ENCODE results near the gene ITSN2.

Gene ITSN2

DNA sequence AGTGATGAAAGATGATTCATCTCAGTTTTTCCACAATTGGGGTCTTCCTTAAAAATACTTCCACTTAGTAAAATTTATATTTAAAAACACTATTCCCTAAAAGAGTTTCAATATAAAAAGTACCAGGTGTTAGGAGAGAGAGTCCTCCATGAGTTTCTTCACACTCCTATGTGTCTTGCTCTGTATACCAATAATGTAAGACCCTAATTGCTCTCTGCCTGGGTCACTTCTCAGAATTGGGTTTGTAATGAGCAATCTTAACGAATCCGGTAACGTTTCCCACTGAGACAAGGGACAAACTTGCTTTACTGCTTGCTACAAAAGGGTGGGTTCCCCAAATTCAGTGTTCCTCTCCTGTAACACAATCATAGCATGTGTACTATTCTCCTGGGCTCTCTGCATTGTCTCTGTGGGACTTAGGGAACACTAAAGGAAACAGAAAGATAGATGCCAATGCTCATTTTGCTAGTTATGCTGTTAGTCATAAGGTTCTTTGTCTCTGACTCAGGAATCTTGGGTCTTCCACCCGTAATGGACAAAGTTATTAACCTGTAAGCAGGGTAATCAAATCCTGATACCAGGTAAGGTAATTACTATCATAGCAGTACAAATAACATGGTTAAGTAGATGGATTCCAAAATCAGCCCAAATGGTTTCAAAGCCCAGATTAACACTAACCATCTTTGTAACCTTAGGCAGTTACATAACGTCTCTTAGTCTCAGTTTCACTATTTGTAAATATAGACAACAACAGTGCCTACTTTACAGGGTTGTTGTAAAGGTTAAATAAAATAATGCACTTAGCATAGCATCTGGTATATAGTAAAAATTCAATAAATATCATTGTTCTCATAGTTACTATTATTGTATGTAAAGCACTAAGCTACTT lies 46.3 kb downstream of the ITSN2 start:
- H3K4me3 ChIP-seq (ENCODE audit: low read depth, low read length) = no peak overlapping the region
- no peak for TF ChIP-seq CTCF (conservative IDR thresholded peaks at IDR 0.05; ENCODE audit: low read depth, low read length)
- DNase-seq (ENCODE audit: low read depth) = peak; percentile 37

- no peak overlapping the region for H3K4me3 ChIP-seq (ENCODE audit: low read depth, low read length)
- no peak for TF ChIP-seq CTCF (conservative IDR thresholded peaks at IDR 0.05; ENCODE audit: low read depth, low read length)
- peak; percentile 26 for DNase-seq (ENCODE audit: low read depth)
These were observed 52.4 kb downstream of the ITSN2 start for GRCh38 chr2:24307961-24308360.

DNA sequence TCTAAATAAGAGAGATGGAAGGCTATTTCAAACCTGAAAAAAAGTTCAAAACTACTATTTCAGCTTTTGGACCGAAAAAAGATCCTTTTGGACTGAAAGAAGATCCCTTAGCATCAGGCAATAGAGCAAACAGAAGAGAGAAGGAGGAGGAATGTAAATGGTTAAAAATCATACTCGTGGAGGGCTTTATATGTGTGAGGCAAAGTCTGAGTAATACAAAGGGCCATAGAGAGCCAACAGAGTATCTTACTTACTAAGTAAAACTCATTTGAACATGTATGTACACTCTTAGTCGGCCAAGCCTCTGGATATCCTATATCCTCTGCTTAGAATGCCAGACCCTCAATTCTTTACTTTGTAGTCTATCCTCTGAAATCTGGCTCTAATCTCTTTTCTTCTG lies 55.7 kb downstream of the ITSN2 start:
- TF ChIP-seq CTCF (conservative IDR thresholded peaks at IDR 0.05; ENCODE audit: low read depth, low read length) = no peak
- DNase-seq (ENCODE audit: low read depth) = peak; percentile 13
- H3K4me3 ChIP-seq (ENCODE audit: low read depth, low read length) = no peak overlapping the region

GRCh38 chr2:24304098-24304497 lies 56.2 kb downstream of the ITSN2 start:
- DNase-seq (ENCODE audit: low read depth) = peak; percentile 96

DNA sequence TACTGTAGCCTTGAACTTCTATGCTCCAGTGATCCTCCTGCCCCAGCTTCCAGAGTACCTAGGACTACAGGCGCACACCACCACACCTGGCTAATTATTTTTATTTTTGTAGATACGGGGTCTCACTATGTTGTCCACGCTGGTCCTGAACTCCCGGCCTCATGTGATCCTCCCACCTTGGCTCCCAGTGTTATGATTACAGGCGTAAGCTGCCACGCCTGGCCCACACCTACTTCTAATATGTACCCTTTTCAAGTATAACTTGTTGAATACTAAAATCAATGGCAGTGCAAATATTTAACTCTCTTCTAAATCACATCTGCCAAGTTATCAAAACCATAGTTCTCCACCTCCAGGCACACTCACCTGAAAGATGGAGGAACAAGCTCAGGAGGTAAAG lies 58.7 kb downstream of the ITSN2 start:
- H3K4me3 ChIP-seq (ENCODE audit: low read depth, low read length) = no peak overlapping the region
- no peak for TF ChIP-seq CTCF (conservative IDR thresholded peaks at IDR 0.05; ENCODE audit: low read depth, low read length)
- no peak for DNase-seq (ENCODE audit: low read depth)

More at GRCh38 chr2:24304098-24304497, 56.2 kb downstream of the ITSN2 start:
- H3K4me3 ChIP-seq (ENCODE audit: low read depth, low read length) = no peak overlapping the region
- no peak for TF ChIP-seq CTCF (conservative IDR thresholded peaks at IDR 0.05; ENCODE audit: low read depth, low read length)

- H3K4me3 ChIP-seq (ENCODE audit: low read depth, low read length) = no peak overlapping the region
- DNase-seq (ENCODE audit: low read depth) = no peak
- TF ChIP-seq CTCF (conservative IDR thresholded peaks at IDR 0.05; ENCODE audit: low read depth, low read length) = no peak
These were observed 62.7 kb downstream of the ITSN2 start for GRCh38 chr2:24297663-24298062.

DNA sequence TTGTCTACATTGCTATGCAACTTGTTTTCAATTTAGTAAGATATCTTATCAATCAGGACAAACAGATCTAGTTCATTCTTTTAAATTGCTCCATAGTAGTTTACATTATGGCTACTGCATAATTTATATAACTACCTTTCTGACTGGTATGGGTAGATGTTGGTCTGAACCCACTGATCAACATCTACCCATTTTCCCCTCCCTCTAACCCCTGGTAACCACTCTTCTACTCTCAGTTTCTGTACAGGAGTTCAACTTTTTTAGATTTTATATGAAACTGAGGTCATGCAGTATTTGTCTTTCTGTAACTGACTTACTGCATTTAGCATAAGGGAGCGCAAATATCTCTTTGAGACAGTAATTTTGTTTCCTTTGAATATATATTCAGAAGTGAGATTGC lies 73.2 kb downstream of the ITSN2 start:
- TF ChIP-seq CTCF (conservative IDR thresholded peaks at IDR 0.05; ENCODE audit: low read depth, low read length) = no peak
- no peak for DNase-seq (ENCODE audit: low read depth)

More for the DNA sequence above, 73.2 kb downstream of the ITSN2 start:
- H3K4me3 ChIP-seq (ENCODE audit: low read depth, low read length) = no peak overlapping the region
